ENCODE data around the gene HCST.

HCST gene

DNA sequence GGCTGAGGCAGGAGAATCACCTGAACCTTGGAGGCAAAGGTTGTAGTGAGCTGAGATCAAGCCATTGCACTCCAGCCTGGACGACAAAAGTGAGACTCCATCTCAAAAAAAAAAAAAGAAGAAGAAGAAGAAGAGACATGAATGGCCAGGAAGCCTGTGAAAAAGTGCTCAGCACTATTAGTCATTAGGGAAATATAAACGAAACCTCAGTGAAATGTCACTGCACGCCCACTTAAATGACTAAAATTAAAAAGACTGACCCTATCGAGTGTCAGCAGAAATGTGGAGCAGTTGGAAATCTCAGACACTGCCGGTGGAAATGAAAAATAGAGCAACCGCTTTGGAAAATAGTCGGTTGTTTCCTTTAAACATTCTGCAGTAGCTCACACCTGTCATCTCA, 11.3 kb downstream of the HCST start:
- TF ChIP-seq CTCF (IDR thresholded peaks at IDR 0.05; ENCODE audit: low read depth, low read length), result no peak
- TF ChIP-seq POLR2A (IDR thresholded peaks at IDR 0.05; ENCODE audit: extremely low read depth, insufficient read length), result no peak
- no peak for TF ChIP-seq MAX (IDR thresholded peaks at IDR 0.05; ENCODE audit: low read depth, low read length)
- TF ChIP-seq MYC (IDR thresholded peaks at IDR 0.05; ENCODE audit: low read depth, low read length), result no peak
- no peak overlapping the region for H3K4me3 ChIP-seq (ENCODE audit: low read depth, low read length)
- no peak for DNase-seq (ENCODE audit: low read depth)

DNA sequence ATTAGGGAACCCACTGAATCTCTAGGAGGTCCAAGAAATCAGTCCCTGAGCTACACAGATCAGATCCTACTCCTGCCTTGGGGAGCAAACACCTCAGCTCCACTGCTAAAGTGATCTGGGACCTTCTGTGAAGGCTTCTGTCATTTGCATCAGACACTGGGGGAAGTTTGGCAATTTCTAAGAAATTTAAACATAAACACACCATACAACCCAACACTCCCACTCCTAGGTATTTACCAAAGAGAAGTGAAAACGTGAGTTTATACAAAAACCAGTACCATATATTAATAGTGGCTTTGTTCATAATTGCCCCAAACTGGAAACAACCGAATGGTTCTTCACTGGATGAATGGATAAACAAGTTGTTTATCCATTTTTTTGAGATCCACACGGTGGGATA, 13.1 kb downstream of the HCST start:
- DNase-seq (ENCODE audit: low read depth), result no peak
- TF ChIP-seq CTCF (IDR thresholded peaks at IDR 0.05; ENCODE audit: low read depth, low read length) (no peak), MAX (IDR thresholded peaks at IDR 0.05; ENCODE audit: low read depth, low read length) (no peak), MYC (IDR thresholded peaks at IDR 0.05; ENCODE audit: low read depth, low read length) (no peak), POLR2A (IDR thresholded peaks at IDR 0.05; ENCODE audit: extremely low read depth, insufficient read length) (no peak)
- H3K4me3 ChIP-seq (ENCODE audit: low read depth, low read length), result no peak overlapping the region

DNA sequence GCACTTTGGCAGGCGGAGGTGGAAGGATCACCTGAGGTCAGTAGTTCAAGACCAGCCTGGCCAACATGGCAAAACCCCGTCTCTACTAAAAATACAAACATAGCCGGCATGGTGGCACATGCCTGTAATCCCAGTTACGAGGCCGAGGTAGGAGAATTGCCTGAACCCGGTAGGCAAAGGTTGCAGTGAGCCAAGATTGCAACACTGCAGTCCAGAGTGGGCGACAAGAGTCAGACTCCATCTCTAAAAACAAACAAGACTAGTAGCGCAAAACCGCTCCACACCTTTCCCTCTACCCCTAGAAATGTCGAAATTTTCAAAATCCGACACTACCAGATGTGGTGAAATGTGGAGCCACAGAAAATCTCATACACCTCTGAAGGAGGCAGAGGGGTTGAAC, 17.0 kb downstream of the HCST start:
- DNase-seq (ENCODE audit: low read depth), result no peak
- TF ChIP-seq MYC (IDR thresholded peaks at IDR 0.05; ENCODE audit: low read depth, low read length) (no peak), MAX (IDR thresholded peaks at IDR 0.05; ENCODE audit: low read depth, low read length) (no peak), POLR2A (IDR thresholded peaks at IDR 0.05; ENCODE audit: extremely low read depth, insufficient read length) (no peak), CTCF (IDR thresholded peaks at IDR 0.05; ENCODE audit: low read depth, low read length) (no peak)
- no peak overlapping the region for H3K4me3 ChIP-seq (ENCODE audit: low read depth, low read length)

DNA sequence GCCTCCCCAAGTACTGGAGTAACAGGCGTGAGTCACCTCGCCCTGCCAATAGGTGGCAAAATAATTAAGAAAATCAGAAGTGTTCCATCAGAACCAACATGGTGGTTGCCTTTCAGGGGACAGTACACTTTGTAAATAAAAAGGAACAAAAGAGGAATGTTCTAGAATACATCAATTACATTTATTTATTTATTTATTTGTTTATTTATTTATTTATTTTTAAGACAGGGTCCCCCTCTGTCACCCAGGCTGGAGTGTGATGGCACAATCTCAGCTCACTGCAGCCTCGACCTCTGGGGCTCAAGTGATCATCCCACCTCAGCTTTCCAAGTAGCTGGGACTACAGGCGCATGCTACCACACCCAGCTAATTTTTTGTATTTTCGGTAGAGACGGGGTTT, 18.7 kb downstream of the HCST start:
- no peak for TF ChIP-seq POLR2A (IDR thresholded peaks at IDR 0.05; ENCODE audit: extremely low read depth, insufficient read length)
- no peak for TF ChIP-seq MYC (IDR thresholded peaks at IDR 0.05; ENCODE audit: low read depth, low read length)
- no peak for TF ChIP-seq CTCF (IDR thresholded peaks at IDR 0.05; ENCODE audit: low read depth, low read length)
- no peak for TF ChIP-seq MAX (IDR thresholded peaks at IDR 0.05; ENCODE audit: low read depth, low read length)
- no peak overlapping the region for H3K4me3 ChIP-seq (ENCODE audit: low read depth, low read length)
- DNase-seq (ENCODE audit: low read depth), result no peak

- H3K4me3 ChIP-seq (ENCODE audit: low read depth, low read length), result no peak overlapping the region
- DNase-seq (ENCODE audit: low read depth), result no peak
- TF ChIP-seq MYC (IDR thresholded peaks at IDR 0.05; ENCODE audit: low read depth, low read length) (no peak), POLR2A (IDR thresholded peaks at IDR 0.05; ENCODE audit: extremely low read depth, insufficient read length) (no peak), MAX (IDR thresholded peaks at IDR 0.05; ENCODE audit: low read depth, low read length) (no peak), CTCF (IDR thresholded peaks at IDR 0.05; ENCODE audit: low read depth, low read length) (no peak)
Measured at GRCh38 chr19:35925501-35925900, 23.2 kb downstream of the HCST start.

DNA sequence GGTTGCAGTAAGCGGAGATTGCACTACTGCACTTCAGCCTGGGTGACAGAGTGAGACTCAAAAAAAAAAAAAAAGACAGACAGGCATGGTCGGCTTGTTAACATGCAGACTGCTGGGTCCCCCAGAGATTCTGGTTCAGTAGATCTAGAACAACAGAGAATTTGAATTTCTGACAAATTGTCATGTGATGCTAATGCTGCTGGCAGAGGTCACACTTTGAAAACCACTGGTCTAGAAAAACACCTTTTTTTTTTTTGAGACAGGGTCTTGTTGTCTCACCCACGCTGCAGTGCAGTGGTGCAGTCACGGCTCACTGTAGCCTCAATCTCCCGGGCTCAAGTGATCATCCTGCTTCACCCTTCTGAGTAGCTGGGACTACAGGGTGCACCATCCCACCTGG, 26.2 kb downstream of the HCST start:
- no peak overlapping the region for H3K4me3 ChIP-seq (ENCODE audit: low read depth, low read length)
- no peak for DNase-seq (ENCODE audit: low read depth)
- no peak for TF ChIP-seq POLR2A (IDR thresholded peaks at IDR 0.05; ENCODE audit: extremely low read depth, insufficient read length)

All from NB4 (cell line).